HepG2 (cell line): ENCODE results near the gene VEZF1. TPM values are rescaled to one million over a fixed set of nuclear protein-coding genes. Genes with fewer than 3 reads are reported as not detected.

Experiments used
- DNMT3B ChIP-seq: conservative IDR thresholded peaks from 2 replicates; pipeline ENCODE4 v1.6.1; 2016; ENCODE audit warnings: missing biosample characterization, control low read depth
- IKZF4 ChIP-seq: sonication (generic); formaldehyde crosslinking; IDR thresholded peaks from 2 replicates; pipeline ENCODE4 v1.5.1; 2020; ENCODE audit warnings: borderline replicate concordance, mild to moderate bottlenecking, low read depth, missing genetic modification reagents; ENCODE audit errors: not compliant biosample characterization
- KDM4B ChIP-seq: sonication (generic); formaldehyde crosslinking; IDR thresholded peaks from 2 replicates; pipeline ENCODE4 v1.4.0; 2020; ENCODE audit warnings: missing genetic modification reagents
- RBM39 ChIP-seq: fragments of 200-400 bp; formaldehyde crosslinking; IDR thresholded peaks from one replicate; pipeline ENCODE4 v1.6.1; 2018; ENCODE audit warnings: antibody characterized with exemption, mild to moderate bottlenecking, low read depth, low read length; ENCODE audit not compliant: poor library complexity, severe bottlenecking
- RFXANK ChIP-seq: IDR thresholded peaks from 2 replicates; pipeline ENCODE4 v1.6.1; 2016
- TBX3 ChIP-seq: fragments of 450-650 bp; IDR thresholded peaks from 2 replicates; pipeline ENCODE4 v1.6.1; 2017; ENCODE audit warnings: antibody characterized with exemption, mild to moderate bottlenecking, inconsistent platforms, borderline replicate concordance
- ZNF205 ChIP-seq: IDR thresholded peaks from 2 replicates; pipeline ENCODE4 v1.6.1; 2018; ENCODE audit warnings: missing biosample characterization, missing genetic modification reagents
- ZNF331 ChIP-seq: sonication (generic); formaldehyde crosslinking; IDR thresholded peaks from 2 replicates; pipeline ENCODE4 v1.4.0; 2020; ENCODE audit warnings: missing genetic modification reagents
- ZNF33B ChIP-seq: sonication (generic); formaldehyde crosslinking; IDR thresholded peaks from 2 replicates; pipeline ENCODE4 v1.5.1; 2020; ENCODE audit warnings: mild to moderate bottlenecking, missing genetic modification reagents
- ZNF343 ChIP-seq: sonication (generic); formaldehyde crosslinking; IDR thresholded peaks from 2 replicates; pipeline ENCODE4 v1.4.0; 2020; ENCODE audit warnings: mild to moderate bottlenecking, missing genetic modification reagents
- ZNF501 ChIP-seq: sonication (generic); formaldehyde crosslinking; IDR thresholded peaks from 2 replicates; pipeline ENCODE4 v1.5.1; 2020; ENCODE audit warnings: mild to moderate bottlenecking, moderate library complexity, missing genetic modification reagents
- ZNF530 ChIP-seq: sonication (generic); formaldehyde crosslinking; IDR thresholded peaks from 2 replicates; pipeline ENCODE4 v1.5.0; 2020; ENCODE audit warnings: low read depth, mild to moderate bottlenecking, missing genetic modification reagents
- ZNF558 ChIP-seq: sonication (generic); formaldehyde crosslinking; IDR thresholded peaks from 2 replicates; pipeline ENCODE4 v1.9.0; 2022; ENCODE audit warnings: mild to moderate bottlenecking, missing genetic modification reagents, borderline replicate concordance
- ZNF660 ChIP-seq: sonication (generic); formaldehyde crosslinking; IDR thresholded peaks from 2 replicates; pipeline ENCODE4 v1.5.1; 2020; ENCODE audit warnings: mild to moderate bottlenecking, low read depth, missing genetic modification reagents, borderline replicate concordance
- ZSCAN12 ChIP-seq: sonication (generic); formaldehyde crosslinking; IDR thresholded peaks from 2 replicates; pipeline ENCODE4 v1.9.0; 2021; ENCODE audit warnings: mild to moderate bottlenecking, missing genetic modification reagents
- polyA plus RNA-seq, 8 experiments: library from polyadenylated mRNA; depleted of rRNA in 3 of 8; stranded (reverse) in 7 of 8; unstranded in 1 of 8; fragments of >200 nt; fragmentation: Illumina TruSeq in 4 of 8; extraction: Trizol in 4 of 8; gene quantifications; 2 replicates each; pipeline versions ENCODE4 v1.2.1 to v1.2.3, GENCODE V29; 2011 to 2016; ENCODE audit warnings: low read depth in 4 of 8, missing spikeins in 1 of 8, mixed read lengths in 1 of 8; ENCODE audit not compliant: insufficient read depth in 1 of 8
- total RNA-seq, 5 experiments: library from RNA; depleted of rRNA; stranded (reverse); fragments of >200 nt; fragmentation: Illumina TruSeq; extraction: Trizol; gene quantifications; 2 replicates each; pipeline ENCODE4 v1.2.3, GENCODE V29; 2016; ENCODE audit warnings: low read depth in 1 of 5
- TF ChIP-seq, protein P1 (sequence below), 2 experiments: sonication (generic) in 1 of 2; formaldehyde crosslinking in 1 of 2; IDR thresholded peaks; 2 replicates each; pipeline versions ENCODE4 v1.4.0 to v1.6.1; 2018 to 2020; ENCODE audit warnings: missing genetic modification reagents in 2 of 2, borderline replicate concordance in 1 of 2, low read depth in 1 of 2, mild to moderate bottlenecking in 1 of 2, missing biosample characterization in 1 of 2
- TF ChIP-seq, protein P2 (sequence below): sonication (generic); formaldehyde crosslinking; IDR thresholded peaks from 2 replicates; pipeline ENCODE4 v1.4.0; 2020; ENCODE audit warnings: missing genetic modification reagents, borderline replicate concordance
- TF ChIP-seq, protein P3 (sequence below): sonication (generic); formaldehyde crosslinking; IDR thresholded peaks from 2 replicates; pipeline ENCODE4 v1.5.1; 2020; ENCODE audit warnings: missing genetic modification reagents, mild to moderate bottlenecking, borderline replicate concordance
- TF ChIP-seq, protein P4 (sequence below): fragments of 450-650 bp; IDR thresholded peaks from 2 replicates; pipeline ENCODE4 v1.6.1; 2016
- TF ChIP-seq, protein P5 (sequence below): sonication (generic); formaldehyde crosslinking; IDR thresholded peaks from 2 replicates; pipeline ENCODE4 v1.4.0; 2020; ENCODE audit warnings: missing genetic modification reagents, borderline replicate concordance

VEZF1 gene
- total and polyA plus RNA-seq, 2 of the 13 experiments (the other 11 are each of a cell fraction or from before 2014, with no cell fraction given): 45.9 to 49.7 TPM

DNA sequence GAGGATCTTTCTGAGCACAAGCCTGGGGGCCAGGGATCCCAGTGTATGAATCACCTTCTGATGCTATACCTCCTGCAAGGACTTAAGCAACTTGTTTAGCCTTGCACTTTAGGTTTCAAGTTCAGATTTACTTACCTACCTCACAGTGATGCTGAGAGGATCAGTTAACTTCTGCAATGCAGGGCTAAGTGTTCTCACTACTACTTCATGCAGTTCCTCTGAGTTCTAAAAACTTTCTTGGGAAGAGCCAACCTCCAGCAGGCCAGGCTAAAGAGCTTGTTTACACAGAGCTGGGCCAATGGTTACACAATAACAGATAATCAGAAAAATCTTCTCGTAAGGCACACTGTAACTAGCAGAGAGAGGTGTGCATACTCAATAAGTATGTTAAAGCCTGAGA lies 13.0 kb downstream of the VEZF1 start (continued):
- TF ChIP-seq, protein P1, sequence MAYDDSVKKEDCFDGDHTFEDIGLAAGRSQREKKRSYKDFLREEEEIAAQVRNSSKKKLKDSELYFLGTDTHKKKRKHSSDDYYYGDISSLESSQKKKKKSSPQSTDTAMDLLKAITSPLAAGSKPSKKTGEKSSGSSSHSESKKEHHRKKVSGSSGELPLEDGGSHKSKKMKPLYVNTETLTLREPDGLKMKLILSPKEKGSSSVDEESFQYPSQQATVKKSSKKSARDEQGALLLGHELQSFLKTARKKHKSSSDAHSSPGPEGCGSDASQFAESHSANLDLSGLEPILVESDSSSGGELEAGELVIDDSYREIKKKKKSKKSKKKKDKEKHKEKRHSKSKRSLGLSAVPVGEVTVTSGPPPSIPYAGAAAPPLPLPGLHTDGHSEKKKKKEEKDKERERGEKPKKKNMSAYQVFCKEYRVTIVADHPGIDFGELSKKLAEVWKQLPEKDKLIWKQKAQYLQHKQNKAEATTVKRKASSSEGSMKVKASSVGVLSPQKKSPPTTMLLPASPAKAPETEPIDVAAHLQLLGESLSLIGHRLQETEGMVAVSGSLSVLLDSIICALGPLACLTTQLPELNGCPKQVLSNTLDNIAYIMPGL (CRISPR knock-in tag; IDR thresholded peaks at IDR 0.05; ENCODE audit: borderline replicate concordance in 1 of 2, low read depth in 1 of 2): no peak; a peak in 1 of 4 replicates
- TF ChIP-seq RBM39 (no peak), ZNF33B (CRISPR knock-in tag) (0 out of 2 replicates have a peak, but pooled peaks have one; percentile 24), DNMT3B (no peak), RFXANK (CRISPR knock-in tag) (no peak), ZNF558 (no peak), KDM4B (CRISPR knock-in tag) (no peak), ZNF660 (CRISPR knock-in tag) (no peak), ZNF331 (CRISPR knock-in tag) (peak; percentile 84; the same call in 1 of the 2 replicates), ZNF205 (no peak), ZSCAN12 (no peak), TBX3 (no peak), IKZF4 (no peak), ZNF501 (CRISPR knock-in tag) (no peak), ZNF343 (CRISPR knock-in tag) (no peak), ZNF530 (no peak)
- TF ChIP-seq, protein P2, sequence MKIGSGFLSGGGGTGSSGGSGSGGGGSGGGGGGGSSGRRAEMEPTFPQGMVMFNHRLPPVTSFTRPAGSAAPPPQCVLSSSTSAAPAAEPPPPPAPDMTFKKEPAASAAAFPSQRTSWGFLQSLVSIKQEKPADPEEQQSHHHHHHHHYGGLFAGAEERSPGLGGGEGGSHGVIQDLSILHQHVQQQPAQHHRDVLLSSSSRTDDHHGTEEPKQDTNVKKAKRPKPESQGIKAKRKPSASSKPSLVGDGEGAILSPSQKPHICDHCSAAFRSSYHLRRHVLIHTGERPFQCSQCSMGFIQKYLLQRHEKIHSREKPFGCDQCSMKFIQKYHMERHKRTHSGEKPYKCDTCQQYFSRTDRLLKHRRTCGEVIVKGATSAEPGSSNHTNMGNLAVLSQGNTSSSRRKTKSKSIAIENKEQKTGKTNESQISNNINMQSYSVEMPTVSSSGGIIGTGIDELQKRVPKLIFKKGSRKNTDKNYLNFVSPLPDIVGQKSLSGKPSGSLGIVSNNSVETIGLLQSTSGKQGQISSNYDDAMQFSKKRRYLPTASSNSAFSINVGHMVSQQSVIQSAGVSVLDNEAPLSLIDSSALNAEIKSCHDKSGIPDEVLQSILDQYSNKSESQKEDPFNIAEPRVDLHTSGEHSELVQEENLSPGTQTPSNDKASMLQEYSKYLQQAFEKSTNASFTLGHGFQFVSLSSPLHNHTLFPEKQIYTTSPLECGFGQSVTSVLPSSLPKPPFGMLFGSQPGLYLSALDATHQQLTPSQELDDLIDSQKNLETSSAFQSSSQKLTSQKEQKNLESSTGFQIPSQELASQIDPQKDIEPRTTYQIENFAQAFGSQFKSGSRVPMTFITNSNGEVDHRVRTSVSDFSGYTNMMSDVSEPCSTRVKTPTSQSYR: no peak
- TF ChIP-seq, protein P3, sequence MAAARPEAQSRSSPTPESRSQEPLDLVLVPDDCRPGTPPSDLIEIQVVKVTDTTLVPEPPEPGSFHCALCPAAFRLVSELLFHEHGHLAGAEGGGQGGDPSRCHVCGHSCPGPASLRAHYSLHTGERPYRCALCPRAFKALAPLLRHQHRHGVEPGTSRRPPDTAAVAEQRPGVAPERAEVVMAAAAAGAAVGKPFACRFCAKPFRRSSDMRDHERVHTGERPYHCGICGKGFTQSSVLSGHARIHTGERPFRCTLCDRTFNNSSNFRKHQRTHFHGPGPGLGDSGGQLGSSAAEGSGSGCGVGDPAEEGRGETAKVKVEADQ (CRISPR knock-in tag): 0 out of 2 replicates have a peak, but pooled peaks have one; percentile 56
- TF ChIP-seq, protein P4, sequence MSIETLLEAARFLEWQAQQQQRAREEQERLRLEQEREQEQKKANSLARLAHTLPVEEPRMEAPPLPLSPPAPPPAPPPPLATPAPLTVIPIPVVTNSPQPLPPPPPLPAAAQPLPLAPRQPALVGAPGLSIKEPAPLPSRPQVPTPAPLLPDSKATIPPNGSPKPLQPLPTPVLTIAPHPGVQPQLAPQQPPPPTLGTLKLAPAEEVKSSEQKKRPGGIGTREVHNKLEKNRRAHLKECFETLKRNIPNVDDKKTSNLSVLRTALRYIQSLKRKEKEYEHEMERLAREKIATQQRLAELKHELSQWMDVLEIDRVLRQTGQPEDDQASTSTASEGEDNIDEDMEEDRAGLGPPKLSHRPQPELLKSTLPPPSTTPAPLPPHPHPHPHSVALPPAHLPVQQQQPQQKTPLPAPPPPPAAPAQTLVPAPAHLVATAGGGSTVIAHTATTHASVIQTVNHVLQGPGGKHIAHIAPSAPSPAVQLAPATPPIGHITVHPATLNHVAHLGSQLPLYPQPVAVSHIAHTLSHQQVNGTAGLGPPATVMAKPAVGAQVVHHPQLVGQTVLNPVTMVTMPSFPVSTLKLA: no peak
- TF ChIP-seq, protein P5, sequence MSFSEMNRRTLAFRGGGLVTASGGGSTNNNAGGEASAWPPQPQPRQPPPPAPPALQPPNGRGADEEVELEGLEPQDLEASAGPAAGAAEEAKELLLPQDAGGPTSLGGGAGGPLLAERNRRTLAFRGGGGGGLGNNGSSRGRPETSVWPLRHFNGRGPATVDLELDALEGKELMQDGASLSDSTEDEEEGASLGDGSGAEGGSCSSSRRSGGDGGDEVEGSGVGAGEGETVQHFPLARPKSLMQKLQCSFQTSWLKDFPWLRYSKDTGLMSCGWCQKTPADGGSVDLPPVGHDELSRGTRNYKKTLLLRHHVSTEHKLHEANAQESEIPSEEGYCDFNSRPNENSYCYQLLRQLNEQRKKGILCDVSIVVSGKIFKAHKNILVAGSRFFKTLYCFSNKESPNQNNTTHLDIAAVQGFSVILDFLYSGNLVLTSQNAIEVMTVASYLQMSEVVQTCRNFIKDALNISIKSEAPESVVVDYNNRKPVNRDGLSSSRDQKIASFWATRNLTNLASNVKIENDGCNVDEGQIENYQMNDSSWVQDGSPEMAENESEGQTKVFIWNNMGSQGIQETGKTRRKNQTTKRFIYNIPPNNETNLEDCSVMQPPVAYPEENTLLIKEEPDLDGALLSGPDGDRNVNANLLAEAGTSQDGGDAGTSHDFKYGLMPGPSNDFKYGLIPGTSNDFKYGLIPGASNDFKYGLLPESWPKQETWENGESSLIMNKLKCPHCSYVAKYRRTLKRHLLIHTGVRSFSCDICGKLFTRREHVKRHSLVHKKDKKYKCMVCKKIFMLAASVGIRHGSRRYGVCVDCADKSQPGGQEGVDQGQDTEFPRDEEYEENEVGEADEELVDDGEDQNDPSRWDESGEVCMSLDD: no peak
